GM04504 (cell line): ENCODE data around the gene NMRK1.

Experiments
- DNase-seq: peaks from one replicate; pipeline ENCODE4 v3.0.0-alpha.2; 2012; ENCODE audit warnings: low read depth

Gene NMRK1

DNA sequence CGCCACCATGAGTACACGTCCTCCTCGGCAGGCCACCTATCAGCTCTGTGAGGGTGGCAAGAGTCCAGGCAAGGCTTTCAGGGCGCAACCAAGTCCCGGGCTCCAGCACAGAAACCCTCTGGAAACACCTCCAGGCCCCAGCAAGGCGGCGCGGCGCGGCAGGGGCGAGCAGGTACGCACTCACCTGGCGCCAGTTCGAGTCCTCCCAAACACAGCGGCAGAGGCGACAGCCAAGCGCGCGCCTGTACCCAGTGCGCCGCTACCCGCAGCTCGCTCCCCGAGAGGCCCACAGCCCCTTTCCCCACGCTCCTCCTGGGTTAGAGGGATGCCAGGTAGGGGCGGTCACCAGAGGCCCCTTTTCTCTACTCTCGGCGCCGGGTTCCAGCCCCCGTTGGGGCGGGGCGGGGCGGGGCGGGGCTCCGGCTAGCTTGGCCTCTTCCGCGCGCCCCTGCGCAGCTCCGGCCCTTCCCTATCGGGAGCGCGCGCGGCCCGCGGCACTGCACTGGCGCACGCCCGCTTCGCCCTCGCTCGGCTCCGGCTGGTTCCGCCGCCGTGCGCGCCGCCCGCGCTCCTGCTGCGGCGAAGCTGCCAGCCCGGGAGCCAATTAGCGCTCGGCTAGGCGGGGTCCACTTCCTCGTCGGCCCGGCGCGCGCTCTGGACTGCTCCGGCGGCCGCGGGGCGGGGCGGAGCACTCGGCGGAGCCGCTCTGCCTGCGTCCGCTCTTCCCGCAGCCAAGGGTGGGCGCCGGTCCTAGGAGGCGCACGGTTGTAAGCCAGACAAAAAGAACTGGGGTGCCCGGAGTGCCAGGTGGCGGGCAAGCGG is at the start of gene NMRK1, which contains the start of gene OSTF1:
TSS of gene NMRK1 (minus strand) at position 332 of the 822 bp plus-strand sequence. CDS start 5,040 bp downstream, outside the sequence.
TSS of gene OSTF1 (plus strand) at position 691 of the 822 bp plus-strand sequence. CDS start 179 bp downstream, outside the sequence.
- peak; percentile 93 for DNase-seq

DNA sequence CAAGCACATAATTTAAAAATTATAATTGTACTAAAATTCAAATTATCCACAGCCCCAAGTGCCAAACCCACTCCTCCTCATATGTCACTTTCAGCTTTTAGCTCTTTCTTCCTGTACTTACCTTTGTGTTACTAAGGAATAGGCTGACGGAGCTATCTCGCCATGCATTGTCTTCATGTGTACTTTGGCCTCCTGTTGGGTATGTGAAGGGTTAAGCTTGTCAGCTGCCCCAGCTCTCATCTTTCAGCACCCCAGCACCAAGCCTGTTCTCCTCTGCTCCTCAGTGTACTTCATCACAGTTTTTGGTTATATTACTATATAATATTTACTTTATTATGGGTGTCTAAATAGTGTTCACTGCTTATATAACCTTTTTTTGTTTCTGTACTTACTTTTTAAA is 46.5 kb upstream of the NMRK1 start:
- DNase-seq = no peak

DNA sequence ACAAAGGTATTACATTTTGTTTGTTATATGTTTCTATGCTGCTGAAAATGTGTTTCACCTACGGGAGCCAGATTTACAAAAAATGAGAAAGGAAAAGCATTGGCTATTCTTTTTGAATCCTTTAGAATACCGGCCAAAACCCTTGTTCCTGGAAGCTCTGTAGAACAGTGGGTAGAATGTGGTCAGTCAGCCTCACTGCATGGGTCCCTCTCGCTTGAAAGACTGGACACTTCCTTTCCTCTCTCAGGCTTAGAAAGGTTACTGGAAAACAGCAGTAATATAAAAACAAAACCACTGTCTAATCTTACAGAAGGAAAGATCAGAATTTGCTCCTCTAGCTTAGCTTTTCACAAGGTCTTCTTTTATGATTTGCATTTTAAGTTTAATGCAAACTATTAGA is 45.4 kb upstream of the NMRK1 start:
- DNase-seq = no peak

DNA sequence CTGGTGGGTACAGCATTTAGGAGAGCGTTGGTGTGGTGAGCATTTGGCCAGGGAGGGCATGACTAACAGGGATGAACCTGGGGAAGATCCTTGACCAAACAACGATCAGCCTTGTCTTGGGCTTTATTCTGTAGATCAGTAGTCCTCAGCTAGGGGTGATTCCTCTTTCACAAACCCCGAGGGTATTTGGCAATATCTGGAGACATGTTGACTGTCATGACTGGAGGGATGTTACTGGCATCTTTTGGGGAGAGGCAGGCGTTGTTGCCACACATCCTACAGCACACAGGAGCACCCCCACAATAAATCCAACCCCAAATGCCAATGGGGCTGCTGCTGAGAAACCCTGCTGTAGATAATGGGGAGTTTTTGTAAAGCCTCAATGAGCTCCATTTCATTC is 44.3 kb upstream of the NMRK1 start:
- DNase-seq = no peak

DNA sequence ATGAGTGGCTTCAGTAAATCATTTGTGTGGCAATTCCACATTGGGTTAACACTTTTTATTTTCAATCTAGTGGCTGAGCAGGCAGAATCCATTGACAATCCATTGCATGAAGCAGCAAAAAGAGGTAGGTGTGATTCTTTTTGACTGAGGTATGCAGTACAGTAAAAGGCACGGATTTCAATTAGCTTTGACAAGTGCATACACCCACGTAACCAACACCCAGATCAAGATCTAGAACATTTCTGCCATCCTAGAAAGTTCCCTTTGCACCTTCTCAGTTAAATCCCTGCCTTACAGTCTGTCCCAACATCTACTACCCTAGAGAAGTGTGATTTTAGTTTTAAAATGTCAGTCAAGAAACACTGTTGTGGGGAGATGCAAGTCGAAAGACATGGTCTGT is 43.7 kb upstream of the NMRK1 start:
- DNase-seq = no peak

DNA sequence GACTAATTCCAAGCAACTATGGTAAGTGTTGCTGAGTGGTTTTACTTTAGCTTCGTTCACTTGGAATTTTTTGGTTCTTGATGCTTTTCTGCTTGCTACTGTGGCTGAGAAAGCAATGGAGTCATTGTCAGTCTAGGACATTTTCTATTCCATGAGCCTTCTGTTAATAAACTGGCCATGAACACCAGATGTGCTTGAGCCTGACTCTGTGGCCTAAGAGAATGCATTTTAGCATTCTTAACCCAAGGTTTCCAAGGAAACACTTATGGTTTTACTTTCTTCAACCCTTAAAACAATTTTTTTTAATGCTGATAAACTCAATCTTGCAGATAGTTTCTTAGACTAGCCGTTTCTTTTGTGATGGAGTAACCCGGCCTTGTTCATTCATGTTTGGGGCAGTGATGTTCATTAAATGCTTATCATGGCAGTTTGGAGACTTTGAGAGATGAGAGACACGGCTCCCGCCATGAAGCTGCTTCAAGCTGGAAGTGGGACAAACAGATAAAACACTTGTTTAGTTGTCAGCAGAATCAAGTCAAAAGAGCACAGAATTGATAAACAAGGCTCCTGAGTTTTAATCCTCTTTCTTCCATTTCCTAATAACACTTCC is 42.8 kb upstream of the NMRK1 start:
- peak; percentile 35 for DNase-seq

DNA sequence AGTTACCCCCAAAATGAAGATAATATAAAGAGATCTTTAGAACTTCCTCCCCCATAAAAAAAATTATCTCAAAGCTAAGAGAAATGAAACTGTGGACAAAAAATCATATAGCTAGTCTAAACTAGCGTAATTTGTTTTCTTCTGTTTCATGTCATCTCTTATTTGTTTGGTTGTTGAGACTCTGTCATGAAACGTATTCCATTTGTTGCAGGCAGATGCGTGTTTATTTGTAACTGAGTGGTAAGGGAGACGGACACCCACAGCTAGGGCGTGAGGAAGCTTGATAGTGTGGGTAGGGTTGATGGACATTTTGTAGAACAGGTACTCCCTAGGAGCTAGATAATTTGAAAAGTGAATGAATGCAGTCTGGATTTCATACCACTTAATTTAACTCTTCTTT is 42.2 kb upstream of the NMRK1 start:
- no peak for DNase-seq

DNA sequence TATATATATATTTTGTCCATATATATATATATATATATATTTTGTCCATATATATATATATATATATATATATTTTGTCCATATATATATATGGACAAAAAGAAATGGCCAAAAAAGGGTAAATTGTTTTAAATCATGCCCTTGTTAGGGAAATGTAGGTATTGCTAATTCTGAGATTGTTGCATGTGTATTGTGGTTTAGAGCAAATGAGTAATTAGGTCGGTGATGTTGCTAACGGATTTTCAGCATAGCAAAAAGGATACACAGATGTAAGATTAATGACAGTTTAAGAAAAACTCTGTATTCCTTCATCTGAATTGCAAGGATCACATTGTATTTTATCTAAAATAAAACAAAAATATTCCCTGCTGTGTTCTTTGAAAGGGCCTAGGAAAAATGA is 40.6 kb upstream of the NMRK1 start:
- DNase-seq = no peak

DNA sequence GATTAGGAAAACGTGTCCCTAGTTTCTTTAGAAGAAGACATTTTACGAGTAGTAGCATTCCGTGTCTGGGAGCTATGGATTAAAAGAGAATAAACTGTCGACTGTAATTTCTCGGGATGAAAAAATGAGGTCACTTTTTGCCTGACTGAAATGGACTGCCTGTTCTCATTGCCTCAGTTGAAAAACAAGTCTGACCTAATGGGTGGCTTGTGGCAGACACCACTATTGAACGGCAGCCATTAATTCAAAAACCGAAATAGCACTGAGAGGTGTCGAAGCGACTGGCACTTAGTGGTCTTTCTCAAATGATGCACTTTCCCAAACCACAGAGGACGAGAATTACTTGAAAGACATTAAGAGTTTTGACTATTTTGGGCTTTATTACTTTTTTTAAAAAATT is 35.7 kb upstream of the NMRK1 start:
- DNase-seq = no peak

DNA sequence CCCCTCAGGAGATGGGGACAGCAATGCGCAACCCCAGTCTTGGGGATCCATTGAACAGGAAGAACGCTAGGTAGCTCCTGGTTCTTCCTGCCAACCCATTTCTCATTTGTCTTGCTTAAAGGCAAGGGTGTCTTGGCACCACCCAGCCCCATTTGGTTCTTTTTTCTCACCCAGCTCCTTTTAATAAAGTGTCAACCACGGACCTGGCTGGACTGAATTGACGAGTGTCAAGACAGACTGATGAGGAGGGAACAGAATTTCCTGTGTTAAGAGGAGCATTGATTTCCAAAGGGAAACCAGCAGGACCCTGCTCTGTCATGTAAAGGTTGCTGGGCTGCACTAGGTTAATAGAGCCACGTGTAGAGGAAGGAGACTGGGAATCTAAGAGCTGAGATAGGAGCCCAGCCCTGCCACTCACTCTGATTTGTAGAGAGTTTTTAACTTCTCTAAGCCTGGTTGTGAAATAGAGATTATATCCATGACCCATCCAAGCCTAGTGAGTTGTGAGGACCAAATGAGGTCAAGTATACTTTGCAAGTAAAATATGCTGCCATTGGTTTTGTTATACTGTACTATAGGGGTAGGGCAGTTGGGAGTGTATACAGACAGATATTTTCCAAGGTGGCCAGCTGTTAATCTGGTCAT is 34.1 kb upstream of the NMRK1 start:
- no peak for DNase-seq

DNA sequence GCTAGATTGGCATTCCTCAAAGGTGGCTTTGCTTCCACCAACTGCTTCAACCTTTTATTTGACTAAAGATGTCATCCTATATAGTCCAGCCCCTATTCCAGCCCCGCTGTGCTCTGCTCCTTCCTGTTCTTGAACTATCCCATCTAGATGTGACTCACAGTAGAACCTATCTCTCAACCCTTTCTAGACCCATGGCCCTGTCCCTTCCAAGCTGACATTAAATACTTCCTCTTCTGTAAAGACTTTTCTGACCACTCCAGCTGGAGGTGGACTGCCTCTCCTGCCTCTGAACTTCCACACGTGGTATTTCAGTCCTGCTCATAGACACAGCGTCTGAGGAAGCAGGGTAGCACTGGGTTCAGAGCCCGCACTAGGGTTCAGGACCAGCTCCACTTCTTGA is 32.7 kb upstream of the NMRK1 start:
- no peak for DNase-seq

DNA sequence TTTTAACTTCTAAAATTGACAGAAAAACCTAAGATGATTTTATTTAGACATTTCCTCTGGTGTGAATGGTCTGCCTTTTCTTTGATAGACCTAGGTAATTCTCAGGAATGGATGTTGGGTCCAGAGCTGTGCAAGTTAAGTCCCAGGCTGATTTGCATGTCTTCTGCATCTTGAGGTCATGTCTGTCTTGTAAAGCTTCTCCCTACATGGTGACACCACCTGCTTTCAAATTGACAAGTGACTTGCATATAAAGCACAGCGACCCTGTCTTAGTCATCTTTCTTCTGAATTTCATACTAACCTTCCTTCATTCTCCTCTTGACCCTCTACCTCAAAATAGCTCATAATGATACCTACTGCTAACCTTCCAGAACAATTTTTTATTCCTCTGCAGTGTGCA is 29.6 kb upstream of the NMRK1 start:
- DNase-seq = no peak

DNA sequence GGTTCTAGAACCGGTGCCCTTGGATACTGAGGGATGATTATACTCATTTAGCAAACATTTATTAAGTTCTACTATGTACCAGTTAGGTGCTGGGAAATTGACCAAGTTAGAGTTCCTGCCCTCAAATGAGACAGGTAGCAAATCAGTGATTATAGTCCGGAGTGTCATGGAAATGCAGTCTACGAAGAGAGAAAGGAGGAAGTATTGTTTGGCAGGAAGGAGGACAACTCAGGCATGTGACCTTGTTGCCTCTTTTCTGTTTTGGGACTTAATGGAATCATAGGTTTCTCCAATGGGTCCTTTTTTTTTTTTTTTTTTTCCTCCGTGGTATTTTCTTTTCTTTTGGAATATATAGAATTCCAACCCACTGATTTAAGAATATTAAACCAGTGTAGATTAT is 28.4 kb upstream of the NMRK1 start:
- no peak for DNase-seq

DNA sequence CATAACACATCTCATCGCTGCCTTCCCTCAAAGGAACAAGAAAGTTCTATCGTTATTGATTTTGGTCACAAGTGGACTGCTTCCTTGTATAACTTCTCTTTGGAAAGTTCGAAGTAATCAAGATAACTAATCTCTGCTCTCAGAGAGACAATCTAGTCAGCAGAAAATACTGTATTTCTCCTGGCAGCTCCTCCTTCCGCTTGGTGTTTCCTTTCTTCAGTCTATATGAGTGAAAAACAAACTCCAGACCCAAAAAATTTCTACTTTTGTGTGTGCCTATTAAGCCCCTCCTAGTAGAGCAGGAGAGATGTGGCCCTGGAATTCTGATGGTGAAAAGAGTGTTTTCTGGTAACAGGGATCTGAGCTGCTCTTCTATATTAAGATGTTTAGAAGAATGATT is 24.8 kb upstream of the NMRK1 start:
- no peak for DNase-seq

DNA sequence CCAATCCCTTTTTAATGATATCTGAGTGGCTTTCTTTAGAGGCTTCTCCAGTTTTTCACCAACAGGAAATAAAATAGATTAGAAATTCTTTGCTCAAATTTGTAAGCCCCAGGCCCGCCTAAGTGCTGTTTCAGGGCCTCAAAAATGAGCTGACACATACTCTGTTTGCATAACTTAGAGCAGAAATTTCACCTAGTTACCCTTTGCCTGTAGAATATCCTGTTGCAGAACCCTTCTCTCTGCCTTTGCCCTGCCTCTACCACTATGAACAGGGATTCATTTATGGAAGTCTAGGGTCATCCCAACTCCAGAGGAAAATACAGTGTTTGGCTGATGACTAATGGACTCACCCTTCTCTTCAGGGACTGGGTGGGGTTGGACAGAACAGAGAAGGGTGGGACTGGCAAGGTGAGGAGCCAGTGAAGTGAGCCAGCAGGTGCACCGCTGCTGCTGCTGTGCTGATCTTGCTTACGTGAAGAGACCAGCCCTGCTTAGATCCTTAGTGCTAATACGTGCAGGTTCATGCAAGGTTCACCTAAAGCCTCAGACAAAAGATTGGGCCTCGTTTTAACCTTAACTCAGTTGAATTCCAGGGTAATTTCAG is 23.2 kb upstream of the NMRK1 start:
- no peak for DNase-seq

DNA sequence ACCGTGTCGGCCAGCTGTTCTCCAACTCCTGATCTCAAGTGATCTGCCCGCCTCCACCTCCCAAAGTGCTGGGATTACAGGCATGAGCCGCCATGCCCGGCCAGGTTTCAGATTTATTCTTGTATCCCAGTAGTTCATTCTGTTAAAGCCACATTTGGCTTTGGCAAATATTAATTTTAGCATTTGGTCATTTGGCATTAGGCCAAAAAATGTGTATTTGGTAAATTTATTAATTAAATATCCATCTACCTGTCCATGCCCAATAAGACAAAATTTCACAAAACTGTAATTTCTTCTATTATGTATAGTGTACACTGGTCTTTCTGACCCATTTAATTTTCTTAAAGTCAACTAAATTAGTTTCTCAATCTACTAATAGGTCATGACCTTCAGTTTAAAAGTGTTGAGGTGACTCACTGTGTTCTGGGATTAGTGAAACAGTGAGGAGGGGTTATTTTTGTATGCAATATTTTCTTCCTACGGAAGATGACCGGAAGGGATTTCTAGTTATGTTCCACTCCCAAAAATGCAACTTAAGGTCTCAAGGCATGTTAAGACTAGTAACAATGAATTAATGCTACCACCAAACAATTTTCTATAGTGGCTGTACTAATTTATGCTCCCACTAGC is 21.4 kb upstream of the NMRK1 start:
- no peak for DNase-seq

DNA sequence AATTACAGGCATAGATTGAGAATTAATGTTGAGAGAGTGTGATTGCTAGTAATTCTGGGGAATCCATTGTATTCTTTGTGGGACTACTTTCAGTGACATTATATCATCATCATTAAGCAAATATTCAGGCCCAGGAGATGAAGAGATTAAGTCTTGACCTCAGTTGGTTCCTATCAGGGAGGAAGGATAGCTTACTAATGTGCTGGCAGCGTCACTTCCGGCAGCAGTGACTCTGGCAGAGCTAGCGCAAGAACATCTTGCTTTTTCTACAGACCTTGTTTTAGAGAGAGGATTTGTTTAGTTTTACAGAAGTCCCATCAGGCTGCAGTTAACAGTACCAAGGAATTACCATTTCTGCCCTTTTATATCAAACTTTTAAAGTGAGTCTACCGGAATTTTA is 20.6 kb upstream of the NMRK1 start:
- no peak for DNase-seq

DNA sequence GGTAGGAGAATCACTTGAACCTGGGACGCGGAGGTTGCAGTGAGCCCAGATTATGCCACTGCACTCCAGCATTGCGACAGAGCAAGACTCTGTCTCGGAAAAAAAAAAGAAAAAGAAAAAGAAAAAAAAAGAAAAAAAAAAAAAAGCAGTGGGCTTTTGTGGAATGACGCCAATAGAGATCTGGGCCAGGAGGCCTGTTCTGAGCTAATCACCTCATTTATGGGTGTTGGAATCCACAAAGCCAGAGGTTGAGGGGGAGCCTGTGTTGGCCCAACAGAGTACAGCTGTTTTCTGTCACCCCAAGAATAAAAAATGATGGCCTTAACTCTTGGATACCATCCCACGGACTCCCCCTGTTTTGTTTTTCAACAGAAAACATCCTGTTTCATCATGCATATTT is 18.9 kb upstream of the NMRK1 start:
- no peak for DNase-seq

DNA sequence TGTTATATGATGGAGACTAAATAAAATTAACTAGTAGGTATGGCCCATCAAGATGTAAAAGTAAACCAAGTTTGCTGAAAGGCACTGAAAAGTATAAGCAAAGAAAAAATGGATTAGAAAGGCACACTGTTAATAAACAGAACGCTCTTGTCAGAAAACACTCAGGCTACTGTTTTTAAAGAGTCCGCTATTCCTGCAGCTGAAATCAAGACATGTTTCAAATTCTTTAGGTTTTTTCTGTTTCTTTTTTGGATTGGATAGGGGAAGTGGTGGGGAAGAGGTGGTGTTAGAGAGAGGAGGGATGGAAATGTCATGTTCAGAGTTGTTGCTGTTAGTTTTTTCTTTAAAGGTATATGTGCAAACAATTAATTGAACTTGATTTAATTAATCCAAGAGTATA is 17.9 kb upstream of the NMRK1 start:
- no peak for DNase-seq

DNA sequence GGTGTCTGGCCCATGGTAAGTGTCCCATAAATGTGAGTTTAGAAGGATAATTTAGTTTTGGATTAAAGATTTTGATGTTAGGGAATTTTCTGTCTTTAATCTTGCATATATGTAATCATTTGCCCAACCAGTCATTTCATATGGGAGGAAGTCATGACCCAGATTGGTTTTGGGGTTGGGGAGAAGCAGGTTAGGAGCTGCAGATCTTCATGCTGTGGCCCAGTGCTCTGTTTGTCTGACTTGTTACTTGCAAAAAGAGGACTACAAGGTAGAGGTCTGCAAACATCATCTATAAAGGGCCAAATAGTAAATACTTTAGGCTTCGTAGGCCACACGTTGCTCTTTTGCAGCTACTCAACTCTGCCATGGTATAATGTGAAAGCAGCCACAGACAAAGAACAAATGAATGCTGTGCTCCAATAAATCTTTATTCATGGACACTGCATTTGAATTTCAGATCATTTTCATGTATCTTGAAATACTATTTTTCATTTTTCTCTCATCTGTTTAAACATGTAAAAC is 17.1 kb upstream of the NMRK1 start:
- DNase-seq = no peak

DNA sequence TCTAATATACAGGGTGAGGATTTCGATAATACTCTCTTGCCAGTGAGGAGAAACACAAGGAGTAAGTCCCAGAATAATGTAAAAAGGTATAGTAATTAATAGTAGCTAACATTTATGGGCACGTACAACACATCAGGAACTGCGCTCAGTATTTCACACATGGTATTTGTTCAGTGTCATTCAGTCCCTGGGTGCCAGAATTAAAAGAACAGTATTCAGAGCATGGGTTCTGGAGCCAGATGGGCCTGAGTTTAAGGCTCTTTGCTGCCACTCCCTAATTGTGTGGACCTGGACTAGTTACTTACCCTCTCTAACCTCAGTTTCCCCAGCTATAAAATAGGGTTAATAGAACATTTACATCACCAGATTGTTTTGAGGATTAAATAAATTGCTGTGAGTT is 16.7 kb upstream of the NMRK1 start:
- no peak for DNase-seq

DNA sequence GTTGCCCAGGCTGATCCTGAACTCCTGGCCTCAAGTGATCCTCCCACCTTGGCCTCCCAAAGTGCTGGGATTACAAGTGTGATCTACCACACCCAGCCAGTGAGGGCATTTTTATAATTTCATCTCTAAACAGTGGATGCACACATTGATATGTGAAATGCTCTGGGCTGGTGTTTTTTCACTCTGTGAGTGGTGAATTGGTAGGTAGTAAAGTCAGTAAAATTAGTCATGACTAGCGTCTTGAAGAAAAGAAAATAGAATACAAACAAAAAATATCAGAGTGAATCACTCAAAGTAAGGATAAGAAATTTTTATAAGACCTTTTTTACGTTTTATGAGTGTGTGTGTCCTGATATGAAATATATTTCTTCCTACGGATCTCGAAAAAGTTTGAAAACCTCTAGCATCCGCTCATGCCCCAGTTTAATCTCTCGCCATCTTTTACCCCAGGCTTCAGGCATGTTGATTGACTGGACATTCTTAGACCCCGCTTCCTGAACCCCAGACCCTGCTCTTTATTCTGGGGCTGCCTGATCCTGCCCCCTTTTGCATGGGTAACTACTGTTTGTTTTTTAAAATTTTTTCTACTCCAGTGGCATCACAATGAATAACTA is 14.3 kb upstream of the NMRK1 start:
- no peak for DNase-seq
